Right lung (tissue), 5 donors: ENCODE results near the gene ANKRD40. TPM values are rescaled to one million over a fixed set of nuclear protein-coding genes. Genes with fewer than 3 reads are reported as not detected.

Experiments
- DNase-seq, 2 donors: peaks; one replicate each; pipeline ENCODE4 v3.0.0-alpha.2; 2013
- polyA plus RNA-seq, 5 donors: library from polyadenylated mRNA; unstranded; fragments of 120-200 nt; gene quantifications; one replicate each; pipeline versions ENCODE4 v1.2.1 to v1.2.3, GENCODE V29; 2013; ENCODE audit warnings: inconsistent platforms in 1 of 5, low replicate concordance in 1 of 5; ENCODE audit not compliant: insufficient read length in 5 of 5, insufficient read depth in 1 of 5

Gene ANKRD40
- polyA plus RNA-seq, 5 donors, result 42.8 to 51.4 (median 47.3) TPM

DNA sequence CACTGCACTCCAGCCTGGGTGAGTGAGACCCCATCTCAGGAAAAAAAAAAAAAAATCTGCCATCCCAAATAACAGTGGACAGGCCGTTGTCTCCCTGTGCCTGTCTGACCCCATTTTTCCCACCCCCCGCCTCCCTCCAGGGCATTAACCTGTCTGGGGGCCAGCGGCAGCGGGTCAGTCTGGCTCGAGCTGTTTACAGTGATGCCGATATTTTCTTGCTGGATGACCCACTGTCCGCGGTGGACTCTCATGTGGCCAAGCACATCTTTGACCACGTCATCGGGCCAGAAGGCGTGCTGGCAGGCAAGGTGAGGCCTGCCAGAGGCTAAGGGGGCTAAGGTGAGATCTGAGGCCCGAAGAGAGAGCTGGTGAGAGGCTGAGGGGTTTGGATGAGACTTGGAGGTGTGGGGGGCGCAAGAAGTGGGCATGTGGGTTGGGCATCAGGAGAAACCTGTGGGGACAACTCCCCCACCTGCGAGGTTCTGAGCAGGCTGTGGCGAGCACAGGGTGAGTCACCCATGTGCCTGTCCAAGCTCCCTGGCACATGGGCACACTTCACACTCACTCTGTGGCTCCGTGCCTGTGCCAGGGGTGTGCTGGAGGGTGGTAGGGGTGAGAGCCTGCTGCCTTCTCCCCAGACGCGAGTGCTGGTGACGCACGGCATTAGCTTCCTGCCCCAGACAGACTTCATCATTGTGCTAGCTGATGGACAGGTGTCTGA is 34.7 kb downstream of the ANKRD40 start:
- no peak for DNase-seq

DNA sequence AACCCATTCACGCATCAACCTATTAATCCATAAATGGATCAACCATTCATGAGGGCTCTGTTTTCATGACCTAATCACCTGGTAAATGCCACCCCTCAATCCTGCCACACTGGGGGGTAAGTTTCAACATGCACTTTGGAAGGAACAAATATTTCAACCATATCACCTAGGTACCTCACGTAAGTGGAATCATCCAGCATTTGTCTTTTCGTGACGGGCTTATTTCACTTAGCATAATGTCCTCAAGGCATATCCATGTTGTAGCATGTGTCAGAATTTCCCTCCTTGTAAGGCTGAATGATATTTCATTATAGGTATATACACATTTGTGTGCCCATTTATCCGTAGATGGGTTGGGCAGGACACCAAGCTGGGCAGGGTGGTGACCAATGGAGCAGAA is 35.6 kb downstream of the ANKRD40 start:
- no peak for DNase-seq

DNA sequence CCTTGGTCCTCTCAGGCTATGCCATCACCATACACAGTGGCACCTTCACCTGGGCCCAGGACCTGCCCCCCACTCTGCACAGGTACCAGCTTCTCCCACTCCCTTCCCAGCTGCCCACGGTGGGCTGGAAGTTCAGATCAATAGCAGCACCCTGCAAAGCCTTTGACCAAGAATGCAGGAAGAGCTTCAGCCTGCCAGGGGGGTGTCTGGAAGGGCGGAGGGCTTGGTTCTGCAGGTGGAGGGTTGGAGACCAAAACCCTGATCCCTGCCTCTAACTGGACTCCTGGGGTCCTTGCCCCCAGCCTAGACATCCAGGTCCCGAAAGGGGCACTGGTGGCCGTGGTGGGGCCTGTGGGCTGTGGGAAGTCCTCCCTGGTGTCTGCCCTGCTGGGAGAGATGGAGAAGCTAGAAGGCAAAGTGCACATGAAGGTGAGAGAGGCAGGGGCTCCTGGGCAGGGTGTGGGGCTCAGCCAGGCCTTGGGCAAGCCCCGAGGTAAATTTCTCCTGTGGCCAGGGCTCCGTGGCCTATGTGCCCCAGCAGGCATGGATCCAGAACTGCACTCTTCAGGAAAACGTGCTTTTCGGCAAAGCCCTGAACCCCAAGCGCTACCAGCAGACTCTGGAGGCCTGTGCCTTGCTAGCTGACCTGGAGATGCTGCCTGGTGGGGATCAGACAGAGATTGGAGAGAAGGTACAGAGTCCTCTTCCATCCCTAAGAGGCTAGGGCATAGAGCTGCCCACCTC is 38.7 kb downstream of the ANKRD40 start:
- DNase-seq, result no peak

DNA sequence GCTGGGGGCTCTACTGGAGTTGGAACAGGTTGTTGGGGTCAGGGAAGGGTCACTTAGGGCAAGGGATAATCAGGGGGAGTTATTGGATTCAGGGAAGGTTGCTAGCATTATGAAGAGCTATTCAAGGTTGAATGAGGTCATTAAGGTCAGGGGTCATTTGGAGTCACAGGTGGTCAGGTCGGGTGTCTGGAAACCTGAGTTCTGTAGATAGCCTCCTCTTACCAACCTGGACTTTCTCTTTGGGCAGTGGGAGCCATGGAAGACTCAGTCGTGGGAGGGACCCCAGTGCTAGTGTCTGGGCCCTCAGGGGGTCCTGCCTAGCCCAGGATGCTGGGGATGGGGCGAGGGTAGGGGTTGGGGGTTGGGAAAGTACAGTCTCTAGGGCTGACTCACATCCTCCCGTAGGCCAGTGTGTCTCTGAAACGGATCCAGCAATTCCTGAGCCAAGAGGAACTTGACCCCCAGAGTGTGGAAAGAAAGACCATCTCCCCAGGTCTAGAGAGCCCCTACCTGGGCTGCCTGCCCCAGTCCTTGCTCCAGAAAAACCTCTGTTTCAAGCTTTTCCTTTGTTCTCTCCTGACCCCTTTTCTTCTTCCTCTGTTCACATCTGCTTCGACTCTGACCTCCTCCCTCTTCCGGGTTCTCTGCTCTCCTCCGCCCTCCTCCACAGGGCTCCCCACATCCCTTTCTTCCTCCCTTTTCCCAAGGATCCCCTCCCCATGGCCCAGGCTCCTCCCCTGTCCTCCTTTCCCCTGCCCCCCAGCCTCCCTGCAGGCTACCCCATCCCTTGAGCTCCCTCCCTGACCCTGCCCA is 39.5 kb downstream of the ANKRD40 start:
- no peak for DNase-seq

DNA sequence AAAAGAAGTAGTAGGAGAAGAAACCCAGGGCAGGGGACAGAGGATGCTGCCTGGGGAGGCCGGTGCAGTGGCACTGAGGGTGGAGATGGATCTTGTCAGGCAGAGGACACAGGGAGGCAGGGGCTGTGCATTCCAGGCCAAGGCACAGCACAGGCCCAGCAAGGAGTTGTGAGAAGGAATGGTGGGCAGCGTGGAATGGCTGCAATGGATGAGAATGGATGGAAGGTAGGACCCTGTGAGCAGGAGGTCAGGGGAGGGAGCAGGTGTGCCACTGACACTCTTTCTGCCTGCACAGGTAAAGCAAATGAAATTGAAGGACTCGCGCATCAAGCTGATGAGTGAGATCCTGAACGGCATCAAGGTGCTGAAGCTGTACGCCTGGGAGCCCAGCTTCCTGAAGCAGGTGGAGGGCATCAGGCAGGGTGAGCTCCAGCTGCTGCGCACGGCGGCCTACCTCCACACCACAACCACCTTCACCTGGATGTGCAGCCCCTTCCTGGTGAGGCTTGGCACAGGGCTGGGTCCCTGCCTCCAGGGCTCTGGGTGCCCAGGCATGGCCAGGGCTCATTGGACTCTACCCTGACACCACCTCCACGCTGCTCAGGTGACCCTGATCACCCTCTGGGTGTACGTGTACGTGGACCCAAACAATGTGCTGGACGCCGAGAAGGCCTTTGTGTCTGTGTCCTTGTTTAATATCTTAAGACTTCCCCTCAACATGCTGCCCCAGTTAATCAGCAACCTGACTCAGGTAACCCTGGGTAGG is 40.3 kb downstream of the ANKRD40 start:
- no peak for DNase-seq

DNA sequence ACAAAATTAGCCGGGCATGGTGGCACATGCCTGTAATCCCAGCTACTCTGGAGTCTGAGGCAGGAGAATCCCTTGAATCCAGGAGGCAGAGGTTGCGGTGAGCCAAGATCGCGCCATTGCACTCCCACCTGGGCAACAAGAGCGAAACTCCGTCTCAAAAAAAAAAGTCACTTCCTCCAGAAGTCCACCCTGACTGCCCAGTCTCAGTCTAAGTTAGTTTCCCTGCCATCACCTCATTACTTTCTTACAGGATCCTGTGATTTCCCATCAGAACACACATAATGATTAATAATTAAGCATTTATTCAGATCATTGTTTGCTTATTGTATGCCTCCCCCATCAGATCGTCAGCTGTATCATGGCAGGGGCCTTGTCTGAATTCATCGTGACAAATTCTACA is 41.4 kb downstream of the ANKRD40 start:
- DNase-seq, result no peak

DNA sequence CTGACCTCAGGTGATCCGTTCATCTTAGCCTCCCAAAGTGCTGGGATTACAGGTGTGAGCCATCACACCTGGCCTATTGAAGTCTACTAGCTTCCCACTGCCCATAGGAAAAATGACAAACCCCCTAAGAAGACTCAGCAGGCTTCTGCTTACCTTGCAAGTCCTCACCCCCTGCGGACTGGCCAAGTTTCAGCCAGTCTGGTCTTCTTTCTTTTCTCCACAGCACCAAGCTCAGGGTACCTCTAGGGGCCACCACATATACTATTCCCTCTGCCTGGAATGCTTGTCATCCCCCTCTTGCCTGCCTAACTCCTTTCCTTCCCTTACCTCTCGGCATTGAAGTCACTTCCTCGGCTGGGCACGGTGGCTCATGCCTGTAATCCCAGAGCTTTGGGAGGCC is 41.9 kb downstream of the ANKRD40 start:
- no peak for DNase-seq

DNA sequence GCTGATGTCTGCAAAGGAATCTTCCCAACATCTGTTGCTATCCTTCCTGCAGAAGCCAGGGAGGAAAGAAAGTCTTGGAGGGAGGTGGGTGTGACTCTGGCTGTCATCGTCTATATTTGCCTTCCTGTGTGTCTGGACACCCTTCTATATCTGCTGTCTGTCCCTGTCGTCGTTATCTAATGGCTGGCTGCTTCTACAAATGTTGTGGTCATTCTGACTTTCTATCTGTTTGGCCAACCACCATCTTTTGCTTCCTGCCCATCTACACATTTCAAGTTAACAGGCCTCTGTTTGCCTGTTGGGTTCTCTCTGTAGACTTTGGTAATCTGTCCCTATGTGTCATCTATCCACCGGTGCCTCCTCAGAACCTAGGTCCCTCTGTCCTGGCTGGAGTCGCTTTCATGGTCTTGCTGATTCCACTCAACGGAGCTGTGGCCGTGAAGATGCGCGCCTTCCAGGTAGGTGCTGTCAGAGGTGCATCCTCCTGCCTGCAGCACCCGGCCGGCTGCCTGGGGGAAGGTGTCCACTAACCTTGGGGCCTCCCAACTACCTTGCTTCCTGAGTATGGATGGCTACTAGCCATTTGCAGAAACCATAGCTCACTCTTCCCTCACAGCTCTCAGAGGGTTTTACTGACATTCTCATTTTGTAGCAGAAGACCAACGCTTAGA is 42.8 kb downstream of the ANKRD40 start:
- no peak for DNase-seq

DNA sequence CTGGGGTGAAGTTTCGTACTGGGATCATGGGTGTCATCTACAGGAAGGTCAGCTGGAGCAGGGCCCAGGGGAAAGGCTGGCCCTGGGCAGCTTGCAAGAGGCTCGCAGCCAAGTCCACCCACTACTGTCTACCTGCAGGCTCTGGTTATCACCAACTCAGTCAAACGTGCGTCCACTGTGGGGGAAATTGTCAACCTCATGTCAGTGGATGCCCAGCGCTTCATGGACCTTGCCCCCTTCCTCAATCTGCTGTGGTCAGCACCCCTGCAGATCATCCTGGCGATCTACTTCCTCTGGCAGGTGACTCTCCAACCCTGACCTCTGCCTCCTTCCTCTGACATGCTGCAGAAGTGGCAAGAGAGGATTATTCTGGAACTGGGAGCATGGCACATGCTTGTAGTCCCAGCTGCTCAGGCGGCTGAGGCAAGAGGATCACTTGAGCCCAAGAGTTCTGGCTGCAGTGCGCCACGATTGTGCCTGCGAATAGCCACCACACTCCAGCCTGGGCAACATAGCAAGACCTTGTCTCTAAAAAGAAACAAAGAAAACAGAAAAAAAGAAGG is 43.8 kb downstream of the ANKRD40 start:
- DNase-seq, result no peak

DNA sequence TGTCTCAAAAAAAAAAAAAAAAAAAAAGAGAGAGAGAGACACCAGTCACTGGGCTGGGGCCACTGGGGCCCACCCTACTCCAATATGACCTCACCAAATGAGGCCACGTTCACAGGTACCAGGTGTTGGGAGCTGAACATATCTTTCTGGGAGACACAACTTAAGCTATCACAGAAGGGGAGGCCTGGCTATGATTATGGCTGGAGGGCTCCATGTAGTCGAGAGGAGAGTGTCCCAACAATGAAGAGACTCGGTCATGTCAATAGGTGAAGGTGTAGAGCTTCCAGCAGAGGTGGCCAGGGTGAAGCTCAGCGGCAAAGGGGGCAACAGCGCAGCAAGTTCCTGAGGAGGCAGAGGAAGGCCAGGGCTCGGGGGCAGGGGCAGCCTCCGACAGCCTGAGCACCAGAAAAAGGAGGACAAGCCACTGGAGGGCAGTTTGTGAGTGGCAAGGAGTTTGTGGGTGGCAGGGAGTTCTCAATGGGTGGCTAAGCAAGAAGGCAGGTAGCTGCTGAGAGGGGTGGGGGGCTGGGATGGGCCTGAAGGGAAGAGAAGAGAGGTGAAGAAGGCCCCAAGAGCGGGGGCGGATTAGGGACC is 45.0 kb downstream of the ANKRD40 start:
- no peak for DNase-seq

DNA sequence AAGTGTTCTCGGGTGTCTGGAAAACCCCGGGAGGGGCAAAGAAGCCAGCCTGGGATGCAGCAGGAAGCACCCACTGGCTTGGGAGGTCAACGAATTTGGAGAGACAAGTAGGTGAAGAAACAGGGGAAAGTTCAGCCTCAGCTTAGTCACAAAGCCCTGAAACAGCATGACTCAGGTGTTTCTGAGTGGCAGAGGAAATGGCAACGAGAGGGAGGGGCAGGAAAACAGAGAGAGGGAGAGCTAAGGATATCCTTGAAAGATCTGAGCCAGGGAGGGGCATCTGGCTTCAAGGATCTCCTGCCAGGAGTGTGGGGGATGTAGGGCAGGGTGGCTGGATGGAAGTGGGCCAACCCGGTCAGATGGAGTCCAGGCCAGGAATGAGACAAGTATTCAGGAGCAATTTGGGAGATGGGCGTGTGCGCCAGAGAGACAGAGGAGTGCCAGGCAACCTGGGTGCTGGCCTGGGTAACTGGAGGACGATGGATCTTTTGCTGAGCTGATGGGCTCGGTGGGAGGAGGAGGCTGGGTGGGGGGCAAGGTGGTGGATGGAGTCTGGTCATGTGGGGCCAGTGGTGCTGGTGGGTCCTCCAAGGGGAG is 45.8 kb downstream of the ANKRD40 start:
- no peak for DNase-seq

DNA sequence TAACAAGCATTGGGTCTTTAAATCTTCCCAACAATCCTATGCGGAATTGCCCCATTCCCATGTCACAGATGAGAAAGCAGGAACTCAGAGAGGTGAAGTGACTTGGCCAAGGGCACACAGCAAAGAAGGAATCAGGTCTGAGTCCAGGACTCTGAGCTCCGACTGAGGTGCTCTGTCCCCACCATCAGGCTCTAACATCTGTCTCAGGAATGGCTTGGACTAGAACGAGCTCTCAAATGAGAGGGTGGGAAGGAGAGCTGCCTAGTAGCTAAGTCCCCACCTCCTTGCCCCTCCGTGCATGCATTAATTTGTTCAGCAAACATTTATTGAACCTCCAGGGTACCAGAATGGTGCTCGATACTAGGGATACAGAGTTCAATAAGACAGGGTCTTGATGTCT is 46.4 kb downstream of the ANKRD40 start:
- no peak for DNase-seq

DNA sequence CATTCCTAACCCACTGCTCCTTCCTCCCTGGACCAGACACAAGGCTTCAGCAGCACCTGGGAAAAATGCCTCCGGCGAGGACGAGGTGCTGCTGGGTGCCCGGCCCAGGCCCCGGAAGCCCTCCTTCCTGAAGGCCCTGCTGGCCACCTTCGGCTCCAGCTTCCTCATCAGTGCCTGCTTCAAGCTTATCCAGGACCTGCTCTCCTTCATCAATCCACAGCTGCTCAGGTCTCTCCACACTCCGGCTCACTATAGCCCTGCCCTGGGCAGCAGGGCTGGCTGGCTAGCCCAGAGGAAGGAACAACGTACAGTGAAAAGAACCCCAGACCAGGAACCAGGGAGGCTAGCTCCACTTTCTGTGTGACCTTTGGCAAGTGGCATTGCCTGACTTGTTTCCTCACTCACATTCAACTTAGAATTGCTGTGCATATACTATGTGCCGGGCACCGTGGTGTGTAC is 46.8 kb downstream of the ANKRD40 start:
- no peak for DNase-seq

DNA sequence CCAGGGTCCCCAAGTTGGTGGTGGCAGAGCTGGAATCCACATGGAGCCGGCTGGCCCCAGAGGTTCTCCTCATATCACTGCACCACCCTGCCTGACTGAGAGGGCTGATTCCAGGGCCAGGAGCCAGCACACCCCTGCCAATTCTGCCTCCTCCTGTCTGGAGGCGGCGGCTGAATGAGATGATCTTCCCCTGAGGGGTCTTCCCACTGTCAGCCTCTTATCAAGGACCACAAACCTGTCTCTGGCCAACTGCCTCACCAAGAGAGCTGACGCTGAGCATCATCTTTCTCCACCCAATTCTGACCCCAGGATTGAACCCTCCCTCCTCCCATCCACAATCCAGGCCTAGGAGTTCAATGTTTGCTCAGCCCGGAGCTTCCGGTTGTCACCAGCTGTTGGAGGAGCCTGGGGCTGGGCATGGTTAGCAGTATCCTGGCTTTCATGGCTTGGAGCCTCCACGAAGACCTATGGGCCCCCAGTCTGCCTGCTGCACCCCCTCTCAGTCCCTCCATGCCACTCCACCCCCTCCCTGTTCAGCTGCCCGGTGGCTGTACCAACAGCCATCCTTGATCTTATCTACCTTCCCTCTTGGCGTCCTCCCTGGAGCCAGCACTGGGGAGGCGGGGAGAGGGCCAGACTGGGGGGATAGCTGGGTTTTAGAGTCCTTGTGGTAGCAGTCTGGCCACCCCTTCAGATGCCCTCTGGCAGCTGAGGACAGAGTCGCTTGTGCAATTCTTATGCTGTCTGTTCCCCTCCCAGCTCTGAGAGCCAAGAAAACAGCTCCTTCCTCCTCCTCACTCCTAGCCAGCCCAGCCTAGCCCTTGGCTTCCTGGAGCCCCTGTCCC is 47.5 kb downstream of the ANKRD40 start:
- peak in 1 of 2 donors; percentile 31 for DNase-seq

DNA sequence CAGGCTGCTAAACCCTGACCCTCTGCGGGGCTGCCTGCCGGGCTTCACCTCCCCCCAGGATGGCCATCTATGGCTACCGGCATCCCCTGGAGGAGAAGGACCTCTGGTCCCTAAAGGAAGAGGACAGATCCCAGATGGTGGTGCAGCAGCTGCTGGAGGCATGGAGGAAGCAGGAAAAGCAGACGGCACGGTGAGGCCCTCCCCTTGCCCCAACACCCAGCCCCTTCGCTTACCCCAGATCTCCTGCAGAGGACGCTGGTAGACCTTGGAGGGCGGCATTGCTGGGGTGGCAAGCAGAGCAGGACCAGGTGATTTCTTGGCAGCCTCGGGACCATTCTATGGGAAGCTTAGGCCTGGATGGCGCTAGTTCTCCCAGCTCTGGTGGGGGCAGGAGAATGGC is 48.5 kb downstream of the ANKRD40 start:
- DNase-seq, result no peak

DNA sequence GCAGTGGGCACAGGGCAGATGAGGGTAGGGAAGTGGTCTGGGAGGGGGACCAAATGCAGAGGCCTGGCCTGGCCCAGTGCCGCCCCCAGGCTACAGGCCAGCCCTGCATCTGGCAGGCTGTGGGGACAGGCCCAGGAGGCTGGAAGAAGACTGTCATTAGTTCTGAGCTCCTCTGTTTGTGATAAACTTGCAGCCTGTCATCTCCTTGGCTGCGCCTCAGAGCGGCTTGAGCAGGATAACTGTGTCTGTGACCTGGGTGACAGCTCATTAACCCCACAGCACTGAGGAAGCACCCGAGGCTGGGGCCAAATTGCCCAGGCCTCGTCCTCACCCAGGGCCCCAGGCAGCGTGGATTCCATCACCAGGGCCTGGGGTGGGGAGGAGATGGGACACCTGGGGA is 49.1 kb downstream of the ANKRD40 start:
- peak; percentile 79 to 86 for DNase-seq

DNA sequence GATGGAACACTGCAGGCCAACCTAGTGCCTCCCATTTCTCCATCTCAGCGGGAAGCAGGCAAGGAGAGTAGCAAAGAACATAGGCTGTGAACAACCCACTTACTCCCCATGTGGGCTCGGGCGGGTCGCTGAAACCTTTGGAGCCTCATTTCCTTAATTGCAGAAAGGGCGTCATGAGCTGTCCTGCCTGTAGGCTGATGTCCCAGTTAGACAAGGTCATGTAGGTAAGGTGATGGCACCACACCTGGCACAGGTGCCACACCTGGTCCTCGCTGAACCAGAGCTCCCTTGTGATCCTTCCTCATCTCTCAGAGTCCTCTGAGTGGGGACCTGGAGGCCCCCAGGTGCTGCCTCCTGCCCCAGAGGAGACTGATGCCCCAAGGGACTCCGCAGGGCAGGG is 50.1 kb downstream of the ANKRD40 start:
- DNase-seq, result no peak

DNA sequence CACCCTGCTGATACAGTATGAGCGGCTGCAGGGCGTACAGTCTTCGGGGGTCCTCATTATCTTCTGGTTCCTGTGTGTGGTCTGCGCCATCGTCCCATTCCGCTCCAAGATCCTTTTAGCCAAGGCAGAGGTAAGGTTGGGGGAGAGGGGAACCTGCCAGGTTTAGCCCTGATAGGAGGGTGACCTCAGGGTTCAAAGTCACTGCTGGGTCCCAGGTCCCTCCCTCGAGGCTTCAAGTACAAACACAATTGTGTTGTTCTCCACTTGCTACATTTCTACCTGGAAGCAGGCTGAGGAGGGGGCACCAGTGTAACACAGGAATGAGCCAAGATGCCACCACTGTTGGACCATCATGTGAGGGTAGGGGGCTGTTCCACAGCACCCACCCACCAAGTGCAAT is 50.7 kb downstream of the ANKRD40 start:
- no peak for DNase-seq

DNA sequence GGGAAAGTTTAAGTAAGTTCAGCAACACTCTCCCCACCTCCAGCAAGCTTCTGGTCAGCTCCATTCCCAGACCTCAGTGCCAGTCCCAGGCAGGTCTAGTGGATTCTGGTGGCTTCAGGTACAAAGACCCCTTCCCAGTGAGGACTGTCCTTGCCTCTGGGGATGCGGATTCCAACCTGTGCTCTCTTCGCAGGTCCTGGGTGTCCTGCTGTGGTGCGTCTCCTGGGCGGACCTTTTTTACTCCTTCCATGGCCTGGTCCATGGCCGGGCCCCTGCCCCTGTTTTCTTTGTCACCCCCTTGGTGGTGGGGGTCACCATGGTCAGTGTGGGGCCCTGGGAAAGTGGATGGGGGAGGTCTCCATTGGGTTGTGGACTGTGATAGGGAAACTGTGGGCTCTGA is 51.2 kb downstream of the ANKRD40 start:
- DNase-seq, result no peak
